HG03097 (cell line): ENCODE results near the gene RUFY4.
"Not testable (repeated sequence)": the region's sequence is repeated elsewhere in the genome, so short reads cannot be mapped to it uniquely, and the experiment has no call there.

Source experiments
- ATAC-seq: cut with Tn5 transposase; IDR thresholded peaks from one replicate; pipeline ENCODE4 v1.9.1; 2021; ENCODE audit not compliant: unreplicated experiment, low FRiP score

The RUFY4 gene

GRCh38 chr2:218081695-218082094 is 12.6 kb downstream of the RUFY4 start:
- ATAC-seq: no peak

DNA sequence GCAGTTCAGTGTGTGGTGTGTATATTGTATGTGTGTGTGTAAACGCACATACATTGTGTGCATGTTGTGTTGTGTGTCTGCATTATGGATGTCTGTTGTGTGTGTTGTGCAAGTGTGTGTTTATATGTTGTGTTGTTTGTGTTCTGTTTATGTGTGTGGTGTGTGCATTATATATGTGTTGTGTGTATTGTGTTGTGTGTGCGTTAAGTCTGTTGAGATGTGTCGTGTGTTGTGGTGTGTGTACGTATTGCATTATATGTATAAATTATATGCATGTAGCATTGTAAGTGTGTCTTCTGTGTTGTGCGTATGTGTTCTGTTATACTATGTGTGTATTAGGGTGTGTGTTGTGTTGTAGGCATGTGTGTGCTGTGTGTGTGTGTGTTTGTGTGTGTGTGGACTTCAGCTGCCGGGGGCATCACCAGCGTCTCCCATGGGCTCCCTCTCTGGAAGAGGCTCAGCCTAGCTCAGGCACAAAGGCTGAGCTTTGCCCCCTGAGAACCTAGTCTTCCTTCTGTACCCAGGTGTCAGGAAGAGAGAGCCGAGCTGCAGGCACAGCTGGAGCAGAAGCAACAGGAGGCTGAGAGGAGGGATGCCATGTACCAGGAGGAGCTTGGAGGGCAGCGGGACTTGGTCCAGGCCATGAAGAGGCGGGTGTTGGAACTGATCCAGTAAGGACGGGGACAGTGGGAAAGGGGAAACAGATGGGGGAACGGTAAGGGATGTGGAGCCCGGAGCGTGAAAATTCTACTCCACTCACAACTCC is 13.7 kb downstream of the RUFY4 start:
- no peak for ATAC-seq

- no peak for ATAC-seq
Observed at GRCh38 chr2:218083352-218083676, 14.3 kb downstream of the RUFY4 start.

GRCh38 chr2:218086478-218086877 is 17.4 kb downstream of the RUFY4 start:
- ATAC-seq: no peak

DNA sequence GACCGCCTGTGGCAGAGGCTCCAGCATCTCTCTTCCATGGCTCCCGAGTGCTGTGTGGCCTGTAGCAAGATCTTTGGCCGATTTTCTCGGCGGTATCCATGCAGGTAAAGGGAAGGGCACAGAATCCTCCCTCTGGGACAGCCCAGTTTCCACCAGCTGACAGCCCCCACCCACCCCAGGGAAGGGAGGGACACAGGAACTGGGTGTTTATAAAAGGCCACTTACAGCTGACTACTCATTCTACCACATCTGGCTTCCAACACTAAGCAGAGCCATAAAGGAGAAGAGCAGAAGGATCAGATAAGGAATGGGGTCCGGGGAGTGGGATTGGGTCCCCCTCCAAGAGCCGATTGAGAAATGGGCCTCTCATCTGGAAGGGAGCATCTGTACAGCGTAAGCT is 20.2 kb downstream of the RUFY4 start:
- no peak for ATAC-seq

DNA sequence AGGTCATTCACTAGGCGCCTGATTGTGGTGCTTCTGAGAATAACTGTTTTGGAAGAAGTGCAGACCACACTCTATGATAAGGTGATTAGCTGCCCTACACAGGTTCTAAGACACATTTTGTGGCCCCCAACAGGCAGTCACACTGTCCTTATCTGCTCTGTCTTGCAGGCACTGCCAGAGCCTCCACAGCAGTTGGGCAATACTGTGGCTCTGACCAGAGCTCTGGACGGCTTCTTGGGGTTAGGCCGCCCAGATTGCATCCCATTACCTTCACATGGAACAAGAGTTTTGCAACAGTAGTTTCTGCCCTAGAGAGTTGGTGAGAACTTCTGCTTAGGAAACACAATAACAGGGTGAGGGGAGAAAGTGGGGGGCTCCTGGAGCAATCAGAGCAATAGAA is 22.7 kb downstream of the RUFY4 start:
- ATAC-seq: no peak

DNA sequence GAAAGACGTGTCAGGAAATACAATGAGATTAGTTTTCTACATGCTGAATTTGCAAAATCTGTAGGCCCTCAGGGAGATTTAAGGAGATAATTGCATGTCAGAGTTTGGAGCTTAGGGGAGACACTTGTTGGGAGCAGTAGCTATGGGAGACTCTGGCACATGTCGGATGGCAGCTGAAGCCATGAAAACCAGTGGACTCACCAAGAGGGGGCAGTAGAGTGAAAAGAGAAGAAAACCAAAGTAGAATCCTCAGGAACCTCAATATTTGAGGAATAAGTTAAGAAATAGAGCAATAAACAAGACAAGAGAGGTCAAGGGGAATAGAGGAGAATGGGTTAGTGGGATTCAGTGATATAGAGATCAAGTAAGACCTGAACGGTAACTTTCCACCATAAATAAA is 24.8 kb downstream of the RUFY4 start:
- ATAC-seq: no peak

DNA sequence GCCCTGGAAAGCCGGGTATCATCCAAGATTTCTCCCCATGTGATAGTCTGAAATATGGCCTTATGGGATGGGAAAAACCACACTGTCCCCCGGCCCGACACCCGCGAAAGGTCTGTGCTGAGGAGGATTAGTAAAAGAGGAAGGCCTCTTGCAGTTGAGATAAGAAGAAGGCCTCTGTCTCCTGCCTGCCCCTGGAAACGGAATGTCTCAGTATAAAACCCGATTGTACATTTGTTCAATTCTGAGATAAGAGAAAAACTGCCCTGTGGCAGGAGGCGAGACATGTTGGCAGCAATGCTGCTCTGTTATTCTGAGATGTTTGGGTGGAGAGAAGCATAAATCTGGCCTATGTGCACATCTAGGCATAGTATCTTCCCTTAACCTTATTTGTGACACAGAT is 26.8 kb downstream of the RUFY4 start:
- ATAC-seq: no peak

DNA sequence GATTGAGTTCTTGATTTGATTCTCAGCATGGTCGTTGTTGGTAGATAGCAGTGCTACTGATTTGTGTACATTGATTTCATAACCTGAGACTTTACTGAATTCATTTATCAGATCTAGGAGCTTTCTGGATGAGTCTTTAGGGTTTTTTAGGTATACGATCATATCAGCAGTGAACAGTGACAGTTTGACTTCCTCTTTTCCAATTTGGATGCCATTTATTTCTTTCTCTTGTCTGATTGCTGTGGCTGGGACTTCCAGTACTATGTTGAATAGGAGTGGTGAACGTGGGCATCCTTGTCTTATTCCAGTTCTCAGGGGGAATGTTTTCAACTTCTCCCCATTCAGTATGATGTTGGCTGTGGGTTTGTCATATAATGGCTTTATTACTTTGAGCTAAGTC is 28.9 kb downstream of the RUFY4 start:
- ATAC-seq: no peak

DNA sequence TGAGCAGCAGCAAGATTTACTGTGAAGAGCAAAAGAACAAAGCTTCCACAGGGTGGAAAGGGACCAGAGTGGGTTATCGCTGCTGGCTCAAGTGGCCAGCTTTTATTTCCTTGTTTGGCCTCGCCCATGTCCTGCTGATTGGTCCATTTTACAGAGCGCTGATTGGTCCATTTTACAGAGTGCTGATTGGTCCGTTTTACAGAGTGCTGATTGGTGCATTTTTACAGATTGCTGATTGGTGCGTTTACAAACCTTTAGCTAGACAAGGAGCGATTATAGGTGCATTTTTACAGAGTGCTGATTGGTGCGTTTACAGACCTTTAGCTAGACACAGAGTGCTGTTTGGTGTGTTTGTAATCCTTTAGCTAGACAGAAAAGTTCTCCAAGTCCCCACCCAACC is 39.8 kb downstream of the RUFY4 start:
- not testable (repeated sequence) for ATAC-seq

DNA sequence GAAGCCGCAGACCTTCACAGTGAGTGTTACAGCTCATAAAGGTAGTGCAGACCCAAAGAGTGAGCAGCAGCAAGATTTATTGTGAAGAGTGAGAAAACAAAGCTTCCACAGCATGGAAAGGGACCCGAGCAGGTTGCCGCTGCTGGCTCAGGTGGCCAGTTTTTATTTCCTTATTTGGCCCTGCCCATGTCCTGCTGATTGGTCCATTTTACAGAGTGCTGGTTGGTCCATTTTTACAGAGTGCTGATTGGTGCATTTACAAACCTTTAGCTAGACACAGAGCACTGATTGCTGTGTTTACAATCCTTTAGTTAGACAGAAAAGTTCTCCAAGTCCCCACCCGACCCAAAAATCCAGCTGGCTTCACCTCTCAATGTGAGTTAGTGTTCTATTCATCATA is 52.7 kb downstream of the RUFY4 start:
- not testable (repeated sequence) for ATAC-seq

GRCh38 chr2:218122286-218122685 is 53.2 kb downstream of the RUFY4 start:
- not testable (repeated sequence) for ATAC-seq

GRCh38 chr2:218123986-218124385 is 54.9 kb downstream of the RUFY4 start:
- ATAC-seq: no peak

- ATAC-seq: no peak
Observed at GRCh38 chr2:218125095-218125494, 56.0 kb downstream of the RUFY4 start.

DNA sequence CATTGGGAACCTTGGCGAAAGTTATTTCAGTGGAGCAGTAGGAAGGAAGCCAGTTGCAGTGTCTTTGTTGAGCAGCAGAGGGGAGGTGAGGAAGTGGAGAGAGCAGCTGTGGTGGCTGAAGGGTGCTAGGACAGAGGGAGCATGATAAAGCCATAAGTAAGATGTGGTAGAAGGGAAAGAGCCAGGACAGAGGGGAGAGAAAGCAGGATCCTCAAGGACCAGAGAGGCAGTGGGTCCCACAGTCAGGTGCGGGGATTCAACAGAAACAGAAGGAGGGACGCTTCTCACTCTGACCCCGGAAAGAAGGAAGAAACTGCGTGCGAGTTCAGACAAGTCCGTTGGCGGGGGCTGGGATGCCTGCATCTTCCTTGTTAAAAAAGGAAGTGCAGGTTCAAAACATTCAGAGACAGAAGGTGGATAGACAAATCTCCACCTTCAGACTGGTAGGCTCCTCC is 56.6 kb downstream of the RUFY4 start, which contains the start of gene CXCR2:
Gene CXCR2 (plus strand): TSS at position 403 of the 455 bp plus-strand sequence. CDS start 8,774 bp downstream, outside the sequence.
- ATAC-seq: no peak

DNA sequence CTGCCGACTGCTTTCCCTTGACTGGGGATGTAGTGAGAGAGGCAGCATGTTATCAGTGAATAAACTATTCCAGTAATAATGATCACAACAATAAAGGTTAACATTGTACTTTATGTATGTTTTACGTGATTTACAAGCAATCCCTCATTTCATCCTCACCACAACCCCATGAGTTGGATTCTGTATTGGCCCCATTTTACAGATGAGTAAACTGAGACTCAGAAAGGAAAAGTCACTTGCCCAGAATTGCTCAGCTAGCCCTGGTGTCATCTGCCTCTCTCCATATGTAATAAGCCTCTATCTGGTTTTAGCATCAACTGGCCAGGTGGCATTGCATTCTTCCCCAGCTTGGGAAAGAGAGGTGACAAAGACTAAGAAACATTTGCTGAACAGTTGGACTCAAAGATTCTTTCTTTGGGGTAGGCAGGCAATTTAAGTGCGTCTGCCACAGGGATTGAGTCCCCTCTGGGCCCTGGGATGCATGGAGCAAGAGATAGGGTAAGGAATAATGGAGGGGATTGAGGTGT is 58.9 kb downstream of the RUFY4 start:
- no peak for ATAC-seq

GRCh38 chr2:218128781-218129457 is 59.9 kb downstream of the RUFY4 start:
- no peak for ATAC-seq

DNA sequence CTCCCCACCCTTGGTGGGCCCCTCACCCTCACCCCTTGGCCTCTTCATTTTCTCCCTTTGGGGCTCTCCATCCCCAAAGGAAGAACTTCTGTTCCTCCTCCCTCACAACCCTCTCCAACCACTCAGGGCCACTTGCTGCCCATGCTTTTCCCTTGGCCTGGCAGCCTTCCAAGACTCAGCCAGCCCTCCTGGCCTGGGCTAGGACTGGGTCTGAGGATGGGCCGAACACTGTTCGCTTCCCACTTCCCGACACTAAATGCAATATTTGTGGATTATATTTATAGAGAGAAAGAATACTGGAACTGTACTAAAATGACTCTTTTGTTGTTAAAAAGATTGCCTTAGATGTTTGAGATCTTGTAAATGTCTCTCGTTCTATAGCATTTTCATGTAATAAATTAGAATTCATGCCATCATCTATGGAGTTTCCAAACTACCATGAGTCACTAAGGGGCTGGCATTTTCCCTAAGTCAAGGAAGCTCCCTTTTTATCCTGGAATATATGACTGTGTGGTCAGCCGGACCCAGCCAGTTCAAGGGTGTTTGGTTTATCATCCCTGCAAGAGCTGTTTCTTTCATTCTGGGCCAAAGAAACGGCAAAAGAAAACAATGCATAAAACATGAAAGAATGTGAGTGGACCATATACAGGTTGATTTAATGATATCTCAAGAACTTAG is 60.5 kb downstream of the RUFY4 start:
- no peak for ATAC-seq

- ATAC-seq: no peak
Observed at GRCh38 chr2:218130377-218130776, 61.3 kb downstream of the RUFY4 start.

DNA sequence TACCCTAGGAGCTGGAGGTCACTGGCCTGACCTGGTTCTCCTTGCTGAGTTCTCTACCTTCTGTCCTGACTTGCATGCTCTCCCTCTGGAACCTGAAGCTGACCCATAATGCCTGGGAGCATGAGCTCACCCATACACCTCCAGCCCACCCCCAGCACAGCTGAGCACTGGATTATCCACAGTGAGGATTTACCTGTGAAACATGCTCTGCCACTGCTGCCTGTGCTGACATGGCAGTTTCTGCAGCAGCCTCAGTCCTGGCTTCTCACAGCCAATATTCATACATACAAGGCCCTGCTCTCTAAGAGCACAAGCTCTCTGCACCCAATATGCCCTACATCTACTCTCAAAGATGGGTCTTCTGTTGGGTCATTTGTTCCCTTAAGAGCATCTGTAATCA is 61.8 kb downstream of the RUFY4 start:
- no peak for ATAC-seq

GRCh38 chr2:218137514-218137913 is 68.5 kb downstream of the RUFY4 start:
- no peak for ATAC-seq
